Esophagus squamous epithelium (tissue), 4 donors: ENCODE measurements around the gene ZNF736.

Experiments used
- POLR2A ChIP-seq, 4 donors: fragments of 450-650 bp; IDR thresholded peaks; one replicate each; pipeline ENCODE4 v1.6.1; 2017; ENCODE audit warnings: antibody characterized with exemption in 4 of 4, mild to moderate bottlenecking in 4 of 4, moderate library complexity in 3 of 4
- TF ChIP-seq, protein P1 (sequence below), 6 experiments: fragments of 450-650 bp in 4 of 6; fragments of 200-600 bp in 2 of 6; sonication (generic) in 2 of 6; IDR thresholded peaks; one replicate each; pipeline ENCODE4 v1.5.1; 2016 to 2019; ENCODE audit warnings: antibody characterized with exemption in 6 of 6, mild to moderate bottlenecking in 4 of 6, moderate library complexity in 4 of 6

DNA sequence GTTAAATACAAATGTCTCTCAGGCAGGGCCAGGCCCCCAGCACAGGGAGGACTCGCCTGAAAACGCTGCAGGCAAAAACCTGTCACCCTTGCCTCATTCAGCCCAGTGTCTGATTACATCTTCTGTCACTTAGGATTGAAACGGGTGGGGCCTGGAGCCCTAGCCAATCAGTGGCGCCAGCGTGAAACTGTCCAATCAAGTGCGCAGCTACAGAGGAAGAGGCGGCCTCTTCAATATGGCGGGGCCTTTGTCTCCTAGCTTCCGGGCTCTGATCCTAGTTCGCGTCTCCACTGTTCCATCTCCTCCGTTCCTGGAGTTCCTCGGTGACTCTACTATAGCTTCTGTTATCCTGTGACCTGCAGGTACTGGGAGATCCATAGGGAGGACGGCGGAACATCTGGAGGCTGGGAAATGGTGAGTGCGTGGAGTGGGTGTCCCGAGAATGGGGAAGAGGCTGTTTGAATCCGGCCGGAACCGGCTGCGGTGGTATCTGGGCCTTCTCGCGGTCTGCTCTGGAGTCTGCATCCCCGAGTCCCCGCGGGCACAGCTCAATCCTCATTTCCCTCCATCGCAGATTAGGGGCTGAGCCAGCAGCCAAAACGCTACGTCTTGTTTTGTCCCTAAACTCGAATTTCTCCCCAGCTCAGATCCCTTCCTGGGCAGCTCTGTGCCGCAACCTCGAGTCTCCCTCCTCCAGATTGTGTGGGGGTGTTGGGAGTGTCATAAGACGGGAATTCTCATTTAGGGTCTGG lies at the start of gene ZNF736:
- TF ChIP-seq, protein P1, sequence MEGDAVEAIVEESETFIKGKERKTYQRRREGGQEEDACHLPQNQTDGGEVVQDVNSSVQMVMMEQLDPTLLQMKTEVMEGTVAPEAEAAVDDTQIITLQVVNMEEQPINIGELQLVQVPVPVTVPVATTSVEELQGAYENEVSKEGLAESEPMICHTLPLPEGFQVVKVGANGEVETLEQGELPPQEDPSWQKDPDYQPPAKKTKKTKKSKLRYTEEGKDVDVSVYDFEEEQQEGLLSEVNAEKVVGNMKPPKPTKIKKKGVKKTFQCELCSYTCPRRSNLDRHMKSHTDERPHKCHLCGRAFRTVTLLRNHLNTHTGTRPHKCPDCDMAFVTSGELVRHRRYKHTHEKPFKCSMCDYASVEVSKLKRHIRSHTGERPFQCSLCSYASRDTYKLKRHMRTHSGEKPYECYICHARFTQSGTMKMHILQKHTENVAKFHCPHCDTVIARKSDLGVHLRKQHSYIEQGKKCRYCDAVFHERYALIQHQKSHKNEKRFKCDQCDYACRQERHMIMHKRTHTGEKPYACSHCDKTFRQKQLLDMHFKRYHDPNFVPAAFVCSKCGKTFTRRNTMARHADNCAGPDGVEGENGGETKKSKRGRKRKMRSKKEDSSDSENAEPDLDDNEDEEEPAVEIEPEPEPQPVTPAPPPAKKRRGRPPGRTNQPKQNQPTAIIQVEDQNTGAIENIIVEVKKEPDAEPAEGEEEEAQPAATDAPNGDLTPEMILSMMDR (IDR thresholded peaks at IDR 0.05), result no peak
- TF ChIP-seq POLR2A (IDR thresholded peaks at IDR 0.05), result peak in 2 of 4 donors; percentile 24 to 62
